Stimulated activated CD8-positive, alpha-beta memory T cell treated with anti-CD3 and anti-CD28 coated beads, Interleukin-2, amount 100 ng/mL, for 1 hour (primary cell): ENCODE results near the gene RPL38.
A peak's percentile ranks its signal among the peaks of the same experiment; 100 is the strongest.

Source experiments
- DNase-seq, 2 donors: peaks; one replicate each; pipeline ENCODE4 v3.0.0-alpha.2; 2020; ENCODE audit warnings: low read depth in 2 of 2

Gene RPL38

GRCh38 chr17:74211141-74211911 lies 7.8 kb downstream of the RPL38 start:
- DNase-seq: no peak

GRCh38 chr17:74211912-74212208 lies 8.4 kb downstream of the RPL38 start:
- DNase-seq: no peak

GRCh38 chr17:74212209-74212912 lies 8.9 kb downstream of the RPL38 start:
- no peak for DNase-seq

- peak; percentile 43 to 45 for DNase-seq
Measured at GRCh38 chr17:74212913-74213791, 9.7 kb downstream of the RPL38 start, which contains the start of gene TTYH2. TSS of gene TTYH2 (plus strand) at chr17:74213571. CDS start at chr17:74213588, 17 bp downstream.

GRCh38 chr17:74213861-74214391 lies 10.4 kb downstream of the RPL38 start:
- no peak for DNase-seq

GRCh38 chr17:74214484-74215341 lies 11.2 kb downstream of the RPL38 start:
- DNase-seq: no peak

DNA sequence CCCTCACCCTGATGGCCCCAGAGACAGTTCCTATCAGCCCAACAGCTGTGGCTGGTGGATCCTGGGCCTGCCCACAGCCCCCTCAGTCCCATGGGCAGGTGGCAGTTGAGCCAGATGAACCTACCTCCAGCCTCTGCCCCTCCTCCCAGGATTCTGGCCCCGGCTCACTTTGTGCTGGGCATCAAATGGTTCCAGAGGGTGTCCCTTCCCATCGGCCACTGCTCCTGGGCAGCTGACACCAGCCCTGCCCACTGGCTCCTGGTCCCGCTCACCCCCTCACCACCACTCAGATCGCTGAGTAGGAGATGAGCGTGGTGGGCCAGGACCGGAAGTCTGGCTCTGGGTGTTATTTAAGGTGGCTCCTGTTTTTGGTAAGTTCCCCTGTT lies 11.9 kb downstream of the RPL38 start:
- no peak for DNase-seq

GRCh38 chr17:74216505-74216904 lies 13.0 kb downstream of the RPL38 start:
- no peak for DNase-seq

DNA sequence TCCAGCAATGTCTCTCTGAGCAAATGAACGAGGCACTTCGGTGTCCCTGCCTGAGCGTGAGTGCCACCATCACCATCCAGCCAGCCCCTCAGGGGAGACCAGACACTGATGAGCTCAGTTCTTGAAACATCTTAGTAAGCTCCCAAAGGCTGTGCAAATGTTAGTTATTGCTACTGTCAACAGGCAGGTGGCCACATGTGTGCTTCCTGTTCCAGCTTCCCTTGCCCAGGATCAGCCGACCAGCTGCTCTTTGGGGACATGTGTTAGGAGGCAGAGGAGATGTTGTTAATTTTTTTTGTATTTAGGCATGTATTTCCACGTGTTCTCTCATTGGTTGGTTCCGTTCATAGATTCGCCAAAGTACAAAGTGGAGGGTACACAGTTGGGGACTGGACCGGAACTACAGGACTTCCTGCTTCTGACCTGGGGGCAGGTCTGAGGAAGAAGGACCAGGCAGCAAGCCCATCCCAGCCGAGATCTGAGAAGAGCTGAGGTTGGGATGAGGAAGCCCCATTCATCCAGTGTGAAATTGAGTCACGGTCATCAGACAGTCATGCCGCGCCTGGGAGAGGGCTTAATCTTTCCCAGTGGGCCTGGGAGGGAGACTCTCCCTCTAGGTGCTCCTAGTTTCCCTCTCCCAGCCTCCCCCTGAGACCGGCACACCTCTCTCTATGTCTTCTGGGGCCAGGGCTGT lies 13.7 kb downstream of the RPL38 start:
- DNase-seq: no peak

- DNase-seq: no peak
Measured at GRCh38 chr17:74217888-74218287, 14.4 kb downstream of the RPL38 start.

GRCh38 chr17:74218436-74218835 lies 15.0 kb downstream of the RPL38 start:
- no peak for DNase-seq

- DNase-seq: no peak
Measured at GRCh38 chr17:74219576-74220133, 16.2 kb downstream of the RPL38 start.

DNA sequence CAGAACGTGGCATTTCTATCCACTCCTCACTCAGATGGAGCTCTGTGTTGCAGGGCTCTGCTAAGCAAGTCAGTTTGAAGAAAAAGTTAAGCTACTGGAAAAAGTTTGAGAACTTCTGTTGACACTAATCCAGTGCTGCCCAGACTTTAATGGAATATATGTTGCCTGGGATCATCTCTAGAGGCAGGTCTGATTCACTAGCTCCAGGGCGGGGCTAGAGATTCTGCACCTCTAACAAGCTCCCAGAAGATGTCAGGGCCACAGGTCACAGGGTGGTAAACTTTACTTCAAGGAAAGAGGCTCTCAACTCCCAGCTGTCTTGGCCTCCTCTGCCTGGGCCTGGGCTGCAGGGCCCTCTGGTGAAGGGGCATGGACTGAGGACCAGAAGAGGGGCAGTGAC lies 16.7 kb downstream of the RPL38 start:
- DNase-seq: no peak

DNA sequence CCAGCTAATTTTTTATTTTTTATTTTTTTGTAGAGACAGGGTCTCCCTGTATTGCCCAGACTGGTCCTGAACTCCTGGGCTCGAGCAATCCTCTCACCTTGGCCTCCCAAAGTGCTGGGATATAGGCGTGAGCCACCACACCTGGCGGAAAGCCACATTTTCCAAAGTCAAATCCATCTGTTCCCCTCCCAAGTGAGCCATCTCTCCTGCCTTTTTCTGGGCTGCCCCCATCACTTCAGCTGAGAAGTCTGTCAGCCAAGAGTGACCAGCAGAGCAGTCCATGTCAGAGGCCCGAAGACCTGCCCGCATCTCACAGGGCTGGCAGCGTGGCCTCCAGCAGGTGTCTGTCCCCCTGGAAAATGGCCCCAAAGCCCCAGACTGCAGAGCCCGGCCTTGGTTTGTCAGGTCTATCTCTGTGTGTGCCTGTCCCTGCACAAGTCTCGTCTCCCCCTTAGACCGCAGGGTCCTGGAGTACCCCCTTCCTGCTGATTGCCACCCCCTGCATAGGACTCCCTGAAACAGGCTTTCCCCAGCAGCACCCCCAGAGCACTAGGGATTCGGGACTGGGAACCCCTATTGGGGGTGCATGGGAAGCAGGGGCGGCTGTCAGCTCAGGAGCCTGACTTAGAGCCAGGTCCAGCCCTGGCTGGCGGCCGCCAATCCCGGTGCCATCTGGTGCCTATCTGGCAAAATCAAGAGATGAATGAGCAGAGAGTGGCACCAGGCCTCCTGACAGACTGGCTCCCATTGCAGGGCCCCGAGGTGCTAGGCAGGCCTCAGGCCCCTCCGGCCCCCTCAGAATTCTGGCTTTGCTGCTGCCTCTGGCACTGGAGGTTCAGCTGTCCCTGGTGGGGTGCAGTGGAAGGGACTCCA lies 17.7 kb downstream of the RPL38 start:
- no peak for DNase-seq

GRCh38 chr17:74222399-74222798 lies 18.9 kb downstream of the RPL38 start:
- DNase-seq: no peak

GRCh38 chr17:74223901-74224300 lies 20.4 kb downstream of the RPL38 start:
- DNase-seq: no peak

DNA sequence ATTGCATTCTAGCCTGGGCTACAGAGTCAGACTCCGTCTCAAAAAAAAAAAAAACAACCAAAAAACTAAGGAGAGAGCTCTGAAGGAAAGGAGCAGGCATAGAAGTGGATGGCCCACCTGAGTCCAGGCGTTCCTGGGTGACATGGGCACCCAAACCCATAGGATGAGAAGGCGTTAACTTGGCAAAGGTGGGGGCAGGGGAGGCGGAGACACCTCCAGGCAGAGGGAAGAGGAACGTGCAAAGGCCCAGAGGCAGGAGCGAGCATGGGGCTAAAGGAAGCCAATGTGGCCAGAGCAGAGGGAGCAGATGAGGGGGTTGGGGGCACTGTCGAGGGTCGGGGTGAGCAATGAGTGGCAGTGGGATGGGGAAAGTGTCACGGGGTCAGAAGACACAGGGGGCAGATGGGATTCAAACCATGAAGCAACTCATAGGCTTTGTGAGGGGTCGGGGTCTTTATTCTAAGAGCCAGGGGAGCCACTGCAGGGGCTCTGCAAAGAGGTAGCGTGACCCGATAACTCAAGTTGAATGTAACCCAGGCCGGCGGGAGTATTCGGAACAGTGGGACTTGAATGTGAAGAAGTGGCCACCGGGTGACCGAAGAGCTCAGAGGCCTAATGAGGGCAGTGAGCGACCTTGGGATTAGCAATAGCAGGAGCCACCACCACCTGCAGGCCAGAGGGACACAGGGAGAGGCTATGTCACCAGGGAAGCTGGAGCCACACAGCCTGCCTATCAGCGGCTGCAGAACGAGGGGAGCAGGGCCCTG lies 21.7 kb downstream of the RPL38 start:
- DNase-seq: no peak

- no peak for DNase-seq
Measured at GRCh38 chr17:74226252-74226651, 22.8 kb downstream of the RPL38 start.
